NK-92 treated with Interleukin-12 subunit alpha and Interleukin-12 subunit beta, amount 100 ng/mL, for 24 hours (cell line): ENCODE data around the gene STEAP1.

ENCODE experiments used
- DNase-seq: peaks from one replicate; lab custom pipeline; 2025; lab: John Stamatoyannopoulos, UW

STEAP1 gene

GRCh38 chr7:90211391-90212148 lies 57.3 kb downstream of the STEAP1 start, which contains the start of gene STEAP2:
STEAP2 (plus strand) TSS chr7:90211740; CDS start chr7:90225083, 13,343 bp downstream.
- DNase-seq = no peak

DNA sequence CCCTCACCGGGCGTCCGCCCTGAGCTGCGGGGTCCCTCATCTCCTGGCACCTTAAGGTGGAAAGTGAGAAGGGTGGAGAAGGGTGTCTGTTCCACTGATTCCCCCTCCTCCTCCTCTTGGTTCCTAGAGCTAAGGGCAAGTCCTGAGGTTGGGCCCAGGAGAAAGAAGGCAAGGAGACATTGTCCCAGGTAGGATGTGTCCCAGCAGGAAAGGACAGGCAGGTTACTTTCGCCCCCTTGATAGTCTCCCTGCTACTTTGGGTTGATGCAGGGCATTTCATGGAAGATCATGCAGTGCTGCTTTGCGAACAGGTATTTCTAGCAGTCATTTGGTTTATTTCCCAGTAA lies 57.9 kb downstream of the STEAP1 start:
- no peak for DNase-seq

DNA sequence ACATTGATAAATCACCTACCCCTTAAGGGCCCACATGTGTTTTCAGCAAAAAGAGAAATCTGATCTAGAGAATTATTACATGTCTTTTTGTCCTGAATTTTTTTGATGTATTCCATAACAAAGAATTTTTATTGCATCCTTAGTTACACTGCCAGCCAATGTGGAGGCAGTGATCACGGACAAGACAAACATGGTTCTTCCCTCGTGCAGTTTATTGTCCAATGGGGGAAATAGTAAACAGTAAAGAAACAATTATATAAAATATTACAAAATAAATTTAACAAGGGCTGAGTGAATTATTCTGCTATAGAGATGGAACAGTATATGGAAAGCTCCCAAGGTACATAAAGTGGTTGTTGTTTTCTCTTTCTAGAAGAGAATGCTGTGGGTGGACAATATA lies 59.3 kb downstream of the STEAP1 start:
- DNase-seq = no peak
